Mammary epithelial cell (primary cell): Measurements from ENCODE around the gene SMTN.

Source experiments
- CTCF ChIP-seq, 2 donors: IDR thresholded peaks in 1 of 2; conservative IDR thresholded peaks in 1 of 2; 2 replicates each; pipeline ENCODE4 v1.5.1; 2011 to 2012; ENCODE audit warnings: inconsistent platforms in 2 of 2, low read length in 2 of 2, mild to moderate bottlenecking in 2 of 2, control low read depth in 1 of 2, low read depth in 1 of 2; ENCODE audit not compliant: insufficient read depth in 1 of 2; ENCODE audit errors: extremely low read depth in 1 of 2
- EZH2 ChIP-seq: IDR thresholded peaks from 2 replicates; pipeline ENCODE4 v1.6.1; 2012; ENCODE audit warnings: low read length, inconsistent platforms, borderline replicate concordance

DNA sequence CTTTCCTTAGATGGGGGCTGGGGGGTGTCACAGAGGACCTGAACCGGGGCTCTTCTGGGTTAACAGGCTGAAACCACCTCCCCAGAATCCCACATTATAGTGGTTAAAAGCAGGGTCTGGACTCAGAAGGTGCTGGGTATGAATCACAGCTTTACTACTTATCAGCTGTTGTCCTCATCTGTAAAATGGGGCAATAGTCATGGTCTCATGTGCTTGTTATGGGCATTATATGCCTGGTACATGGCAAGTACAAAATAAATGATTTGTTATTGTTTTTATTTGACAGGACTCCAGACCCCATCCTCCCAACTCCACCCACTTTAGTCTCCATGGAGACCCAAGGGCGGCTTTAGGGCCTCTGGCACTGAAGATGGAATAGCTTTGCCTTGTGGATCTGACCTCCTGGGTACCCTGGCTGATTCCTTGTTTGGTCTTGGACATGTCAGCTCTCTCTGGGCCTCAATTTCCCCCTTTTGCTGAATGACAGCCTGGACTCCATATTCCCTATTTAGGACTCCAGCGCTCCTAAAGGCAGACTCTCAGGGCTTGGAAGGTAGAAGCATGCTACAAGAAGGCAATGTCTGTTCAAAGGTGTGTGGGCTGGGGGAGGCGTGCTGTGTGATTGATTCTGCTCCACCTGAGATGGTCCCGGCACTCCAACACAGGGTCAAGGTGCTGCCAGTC, 812 bp upstream of the SMTN start:
- TF ChIP-seq CTCF (conservative IDR thresholded peaks at IDR 0.05 in 1 of 2, IDR thresholded peaks at IDR 0.05 in 1 of 2; ENCODE audit: extremely low read depth in 1 of 2, insufficient read depth in 1 of 2, low read depth in 1 of 2, low read length in 2 of 2) (no peak), EZH2 (no peak)
